K562 (cell line): ENCODE data around the gene TBRG1. TPM values are rescaled to one million over a fixed set of nuclear protein-coding genes. Genes with fewer than 3 reads are reported as not detected.

ENCODE experiments used
- C11orf30 ChIP-seq: fragments of 450-650 bp; IDR thresholded peaks from 2 replicates; pipeline ENCODE4 v1.6.1; 2016; ENCODE audit warnings: low read depth, mild to moderate bottlenecking
- CBFA2T2 ChIP-seq: fragments of 450-650 bp; conservative IDR thresholded peaks from 2 replicates; pipeline ENCODE4 v1.6.1; 2017; ENCODE audit warnings: mild to moderate bottlenecking
- CBX2 ChIP-seq: fragments of 200-600 bp; sonication (generic); IDR thresholded peaks from one replicate; pipeline ENCODE4 v1.6.1; 2012; ENCODE audit warnings: mild to moderate bottlenecking, low read length, inconsistent platforms; ENCODE audit not compliant: insufficient read depth, poor library complexity, severe bottlenecking
- CTBP1 ChIP-seq: fragments of 450-650 bp; IDR thresholded peaks from 2 replicates; pipeline ENCODE4 v1.6.1; 2016; ENCODE audit warnings: borderline replicate concordance
- ESRRB ChIP-seq: fragments of 250-450 bp; sonication (Bioruptor Pico); IDR thresholded peaks from 2 replicates; pipeline ENCODE4 v1.5.0; 2020; ENCODE audit warnings: mild to moderate bottlenecking, moderate library complexity, borderline replicate concordance
- ETV5 ChIP-seq: sonication (generic); formaldehyde crosslinking; IDR thresholded peaks from 2 replicates; pipeline ENCODE4 v1.4.0; 2020; ENCODE audit warnings: low read depth, mild to moderate bottlenecking, missing genetic modification reagents
- HMG20B ChIP-seq: fragments of 250-450 bp; sonication (Bioruptor Pico); IDR thresholded peaks from 2 replicates; pipeline ENCODE4 v1.5.0; 2021; ENCODE audit warnings: mild to moderate bottlenecking
- NR2F6 ChIP-seq: fragments of 450-650 bp; formaldehyde crosslinking; IDR thresholded peaks from 2 replicates; pipeline ENCODE4 v1.4.0; 2020; ENCODE audit warnings: mild to moderate bottlenecking
- PTBP1 ChIP-seq: fragments of 200-400 bp; formaldehyde crosslinking; IDR thresholded peaks from 2 replicates; pipeline ENCODE4 v1.6.1; 2017; ENCODE audit warnings: low read depth, low read length
- RBM25 ChIP-seq: fragments of 200-400 bp; formaldehyde crosslinking; IDR thresholded peaks from 2 replicates; pipeline ENCODE4 v1.6.1; 2018; ENCODE audit warnings: low read length, low read depth, moderate library complexity; ENCODE audit not compliant: severe bottlenecking
- SMAD3 ChIP-seq: fragments of 450-650 bp; formaldehyde crosslinking; conservative IDR thresholded peaks from 2 replicates; pipeline ENCODE4 v1.4.0; 2020; ENCODE audit warnings: mild to moderate bottlenecking
- SP1 ChIP-seq: sonication (generic); formaldehyde crosslinking; IDR thresholded peaks from 2 replicates; pipeline ENCODE4 v1.8.1; 2022; ENCODE audit warnings: mild to moderate bottlenecking, missing genetic modification reagents
- STAG1 ChIP-seq: sonication (generic); formaldehyde crosslinking; IDR thresholded peaks from 2 replicates; pipeline ENCODE4 v1.5.0; 2020; ENCODE audit warnings: missing genetic modification reagents, borderline replicate concordance
- ZNF584 ChIP-seq: fragments of 200-800 bp; sonication (Bioruptor generic); IDR thresholded peaks from 2 replicates; pipeline ENCODE4 v1.6.1; 2016; ENCODE audit warnings: low read depth, mild to moderate bottlenecking, missing genetic modification characterization, missing compliant biosample characterization
- ZNF695 ChIP-seq: fragments of 450-650 bp; formaldehyde crosslinking; IDR thresholded peaks from 2 replicates; pipeline ENCODE4 v1.4.0; 2020; ENCODE audit warnings: mild to moderate bottlenecking, moderate library complexity
- ZSCAN32 ChIP-seq: fragments of 450-650 bp; formaldehyde crosslinking; IDR thresholded peaks from 2 replicates; pipeline ENCODE4 v1.4.0; 2020; ENCODE audit warnings: mild to moderate bottlenecking, moderate library complexity
- polyA plus RNA-seq, 8 experiments: library from polyadenylated mRNA; depleted of rRNA in 4 of 8; stranded (reverse) in 5 of 8; unstranded in 3 of 8; fragments of >200 nt; fragmentation: Nextera tagmentation in 2 of 8; fragmentation: Illumina TruSeq in 1 of 8; extraction: Ambion mirVana in 2 of 8; extraction: Trizol in 1 of 8; gene quantifications; 2 replicates each; pipeline versions ENCODE4 v1.2.1 to v1.2.3, GENCODE V29; 2011 to 2014; ENCODE audit warnings: inconsistent platforms in 1 of 8, missing spikeins in 1 of 8
- total RNA-seq, 7 experiments: library from RNA; depleted of rRNA in 6 of 7; stranded (reverse); fragments of >200 nt in 6 of 7; fragmentation: Illumina TruSeq in 2 of 7; extraction: Trizol in 2 of 7; gene quantifications; 2 replicates each; pipeline versions ENCODE4 v1.2.1 to v1.2.3, GENCODE V29; 2011 to 2021; ENCODE audit warnings: low replicate concordance in 1 of 7
- TF ChIP-seq, protein P1 (sequence below): fragments of 250-450 bp; sonication (Bioruptor Pico); IDR thresholded peaks from 2 replicates; pipeline ENCODE4 v1.5.0; 2020; ENCODE audit warnings: mild to moderate bottlenecking
- TF ChIP-seq, protein P2 (sequence below): sonication (generic); formaldehyde crosslinking; IDR thresholded peaks from 2 replicates; pipeline ENCODE4 v1.4.0; 2020; ENCODE audit warnings: mild to moderate bottlenecking, missing genetic modification reagents
- TF ChIP-seq, protein P3 (sequence below): sonication (generic); formaldehyde crosslinking; IDR thresholded peaks from 2 replicates; pipeline ENCODE4 v1.8.0; 2023; ENCODE audit warnings: mild to moderate bottlenecking, missing genetic modification reagents

TBRG1 gene
- total and polyA plus RNA-seq, 9 of the 15 experiments (the other 6 are each of a cell fraction or from before 2014, with no cell fraction given) = 8.7 to 30.0 (median 20.2) TPM

DNA sequence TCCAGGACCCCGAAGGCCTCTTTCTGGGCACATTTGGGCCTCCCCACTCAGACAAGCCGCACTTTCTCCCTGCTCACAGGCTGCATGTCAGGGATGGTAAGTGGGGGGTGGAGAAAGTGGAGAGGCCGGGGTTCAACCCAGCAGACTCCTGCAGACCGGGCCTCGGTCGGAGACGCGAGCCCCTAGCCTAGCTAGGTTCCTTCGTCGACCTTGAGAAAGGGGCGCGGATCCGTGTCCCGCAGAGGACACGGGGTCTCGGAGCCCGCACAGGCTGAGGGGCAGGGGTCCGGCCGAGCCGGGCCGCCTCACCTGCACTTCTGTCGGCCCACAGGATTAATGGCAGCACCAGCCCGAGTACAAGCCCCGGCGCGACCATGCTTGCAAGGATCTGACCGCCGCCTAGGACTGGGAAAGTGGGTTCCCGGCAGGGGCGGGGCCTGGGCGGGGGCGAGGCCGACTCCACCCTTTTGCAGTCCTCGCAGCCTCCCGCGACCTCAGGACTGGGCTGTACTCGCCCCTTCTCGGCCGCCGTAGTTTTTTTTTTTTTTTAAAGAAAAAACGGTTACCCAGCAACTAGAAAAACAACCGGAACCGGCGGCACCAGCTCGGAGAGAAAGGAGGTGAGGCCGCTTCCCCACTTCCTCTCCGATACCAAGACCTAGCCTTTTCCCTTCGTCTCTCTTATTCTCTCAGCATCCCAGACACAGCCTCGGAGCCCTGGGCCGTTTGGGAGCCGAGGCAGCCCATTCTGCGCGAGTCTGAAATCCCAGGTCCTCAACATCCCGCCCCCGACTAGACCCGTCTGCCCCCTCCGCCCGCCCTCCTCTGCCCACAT lies 50.9 kb downstream of the TBRG1 start, which contains the start of the genes SIAE and SPA17 (continued):
- TF ChIP-seq ESRRB (CRISPR knock-in tag) = no peak
- peak; percentile 50; the same call in 1 of the 2 replicates for TF ChIP-seq PTBP1
- no peak for TF ChIP-seq SMAD3 (CRISPR knock-in tag)
- TF ChIP-seq CBX2 = no peak
- no peak for TF ChIP-seq ZSCAN32 (CRISPR knock-in tag)
- TF ChIP-seq SP1 (CRISPR knock-in tag) = peak; percentile 57; the same call in 1 of the 2 replicates
- TF ChIP-seq, protein P1, sequence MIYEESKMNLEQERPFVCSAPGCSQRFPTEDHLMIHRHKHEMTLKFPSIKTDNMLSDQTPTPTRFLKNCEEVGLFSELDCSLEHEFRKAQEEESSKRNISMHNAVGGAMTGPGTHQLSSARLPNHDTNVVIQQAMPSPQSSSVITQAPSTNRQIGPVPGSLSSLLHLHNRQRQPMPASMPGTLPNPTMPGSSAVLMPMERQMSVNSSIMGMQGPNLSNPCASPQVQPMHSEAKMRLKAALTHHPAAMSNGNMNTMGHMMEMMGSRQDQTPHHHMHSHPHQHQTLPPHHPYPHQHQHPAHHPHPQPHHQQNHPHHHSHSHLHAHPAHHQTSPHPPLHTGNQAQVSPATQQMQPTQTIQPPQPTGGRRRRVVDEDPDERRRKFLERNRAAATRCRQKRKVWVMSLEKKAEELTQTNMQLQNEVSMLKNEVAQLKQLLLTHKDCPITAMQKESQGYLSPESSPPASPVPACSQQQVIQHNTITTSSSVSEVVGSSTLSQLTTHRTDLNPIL (CRISPR knock-in tag) = no peak
- TF ChIP-seq ZNF584 (CRISPR knock-in tag) = no peak
- TF ChIP-seq C11orf30 = no peak
- no peak for TF ChIP-seq CTBP1
- no peak for TF ChIP-seq CBFA2T2
- TF ChIP-seq, protein P2, sequence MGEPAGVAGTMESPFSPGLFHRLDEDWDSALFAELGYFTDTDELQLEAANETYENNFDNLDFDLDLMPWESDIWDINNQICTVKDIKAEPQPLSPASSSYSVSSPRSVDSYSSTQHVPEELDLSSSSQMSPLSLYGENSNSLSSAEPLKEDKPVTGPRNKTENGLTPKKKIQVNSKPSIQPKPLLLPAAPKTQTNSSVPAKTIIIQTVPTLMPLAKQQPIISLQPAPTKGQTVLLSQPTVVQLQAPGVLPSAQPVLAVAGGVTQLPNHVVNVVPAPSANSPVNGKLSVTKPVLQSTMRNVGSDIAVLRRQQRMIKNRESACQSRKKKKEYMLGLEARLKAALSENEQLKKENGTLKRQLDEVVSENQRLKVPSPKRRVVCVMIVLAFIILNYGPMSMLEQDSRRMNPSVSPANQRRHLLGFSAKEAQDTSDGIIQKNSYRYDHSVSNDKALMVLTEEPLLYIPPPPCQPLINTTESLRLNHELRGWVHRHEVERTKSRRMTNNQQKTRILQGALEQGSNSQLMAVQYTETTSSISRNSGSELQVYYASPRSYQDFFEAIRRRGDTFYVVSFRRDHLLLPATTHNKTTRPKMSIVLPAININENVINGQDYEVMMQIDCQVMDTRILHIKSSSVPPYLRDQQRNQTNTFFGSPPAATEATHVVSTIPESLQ (CRISPR knock-in tag) = 0 out of 2 replicates have a peak, but pooled peaks have one; percentile 46
- TF ChIP-seq ETV5 (CRISPR knock-in tag) = no peak
- no peak for TF ChIP-seq STAG1 (CRISPR knock-in tag)
- TF ChIP-seq NR2F6 = no peak
- TF ChIP-seq HMG20B = no peak
- TF ChIP-seq, protein P3, sequence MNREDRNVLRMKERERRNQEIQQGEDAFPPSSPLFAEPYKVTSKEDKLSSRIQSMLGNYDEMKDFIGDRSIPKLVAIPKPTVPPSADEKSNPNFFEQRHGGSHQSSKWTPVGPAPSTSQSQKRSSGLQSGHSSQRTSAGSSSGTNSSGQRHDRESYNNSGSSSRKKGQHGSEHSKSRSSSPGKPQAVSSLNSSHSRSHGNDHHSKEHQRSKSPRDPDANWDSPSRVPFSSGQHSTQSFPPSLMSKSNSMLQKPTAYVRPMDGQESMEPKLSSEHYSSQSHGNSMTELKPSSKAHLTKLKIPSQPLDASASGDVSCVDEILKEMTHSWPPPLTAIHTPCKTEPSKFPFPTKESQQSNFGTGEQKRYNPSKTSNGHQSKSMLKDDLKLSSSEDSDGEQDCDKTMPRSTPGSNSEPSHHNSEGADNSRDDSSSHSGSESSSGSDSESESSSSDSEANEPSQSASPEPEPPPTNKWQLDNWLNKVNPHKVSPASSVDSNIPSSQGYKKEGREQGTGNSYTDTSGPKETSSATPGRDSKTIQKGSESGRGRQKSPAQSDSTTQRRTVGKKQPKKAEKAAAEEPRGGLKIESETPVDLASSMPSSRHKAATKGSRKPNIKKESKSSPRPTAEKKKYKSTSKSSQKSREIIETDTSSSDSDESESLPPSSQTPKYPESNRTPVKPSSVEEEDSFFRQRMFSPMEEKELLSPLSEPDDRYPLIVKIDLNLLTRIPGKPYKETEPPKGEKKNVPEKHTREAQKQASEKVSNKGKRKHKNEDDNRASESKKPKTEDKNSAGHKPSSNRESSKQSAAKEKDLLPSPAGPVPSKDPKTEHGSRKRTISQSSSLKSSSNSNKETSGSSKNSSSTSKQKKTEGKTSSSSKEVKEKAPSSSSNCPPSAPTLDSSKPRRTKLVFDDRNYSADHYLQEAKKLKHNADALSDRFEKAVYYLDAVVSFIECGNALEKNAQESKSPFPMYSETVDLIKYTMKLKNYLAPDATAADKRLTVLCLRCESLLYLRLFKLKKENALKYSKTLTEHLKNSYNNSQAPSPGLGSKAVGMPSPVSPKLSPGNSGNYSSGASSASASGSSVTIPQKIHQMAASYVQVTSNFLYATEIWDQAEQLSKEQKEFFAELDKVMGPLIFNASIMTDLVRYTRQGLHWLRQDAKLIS = no peak
- TF ChIP-seq ZNF695 (CRISPR knock-in tag) = no peak
- no peak for TF ChIP-seq RBM25
